HG03575 (cell line): ENCODE data around the gene COPA.

Experiments
- ATAC-seq: cut with Tn5 transposase; IDR thresholded peaks from one replicate; pipeline ENCODE4 v1.9.1; 2021; ENCODE audit not compliant: unreplicated experiment, insufficient number of reproducible peaks, low FRiP score; ENCODE audit errors: extremely low read depth

COPA gene

GRCh38 chr1:160284782-160285344, 58.2 kb downstream of the COPA start, which contains the start of gene PEX19:
Gene PEX19 (minus strand): TSS chr1:160285133. CDS start chr1:160285124, 9 bp downstream.
- ATAC-seq, result peak; percentile 78

DNA sequence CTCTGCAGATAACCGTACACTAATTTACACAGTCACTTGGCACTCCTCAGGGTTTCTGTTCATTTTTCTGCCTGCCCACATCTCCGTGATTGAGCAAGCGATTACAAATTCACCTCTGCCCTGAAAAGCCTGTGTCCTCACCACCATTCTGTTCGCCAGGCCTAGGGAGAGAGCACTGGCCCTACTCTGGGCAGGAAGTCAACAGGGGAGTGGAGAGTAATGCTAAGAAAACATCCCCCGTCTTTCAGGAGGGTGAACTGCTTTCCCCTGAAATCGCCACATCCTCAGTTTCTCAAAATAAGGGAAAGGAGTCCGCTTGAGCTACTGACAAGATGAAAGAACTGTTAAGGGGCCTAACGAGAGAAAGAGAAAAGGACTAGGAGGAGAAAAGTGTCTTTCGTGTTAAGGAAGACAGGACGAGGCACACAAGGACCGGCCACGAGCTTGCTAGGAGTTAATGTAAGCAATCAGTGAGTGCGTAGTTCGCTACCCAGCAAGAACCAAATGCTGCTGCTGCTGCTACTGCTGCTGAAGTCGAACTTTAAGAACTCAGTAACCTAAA, 58.7 kb downstream of the COPA start:
- no peak for ATAC-seq

- no peak for ATAC-seq
Measured at GRCh38 chr1:160282807-160283206, 60.2 kb downstream of the COPA start.

- no peak for ATAC-seq
Measured at GRCh38 chr1:160277987-160278386, 65.1 kb downstream of the COPA start.

GRCh38 chr1:160277330-160277729, 65.7 kb downstream of the COPA start:
- no peak for ATAC-seq

GRCh38 chr1:160271025-160271424, 72.0 kb downstream of the COPA start:
- no peak for ATAC-seq

DNA sequence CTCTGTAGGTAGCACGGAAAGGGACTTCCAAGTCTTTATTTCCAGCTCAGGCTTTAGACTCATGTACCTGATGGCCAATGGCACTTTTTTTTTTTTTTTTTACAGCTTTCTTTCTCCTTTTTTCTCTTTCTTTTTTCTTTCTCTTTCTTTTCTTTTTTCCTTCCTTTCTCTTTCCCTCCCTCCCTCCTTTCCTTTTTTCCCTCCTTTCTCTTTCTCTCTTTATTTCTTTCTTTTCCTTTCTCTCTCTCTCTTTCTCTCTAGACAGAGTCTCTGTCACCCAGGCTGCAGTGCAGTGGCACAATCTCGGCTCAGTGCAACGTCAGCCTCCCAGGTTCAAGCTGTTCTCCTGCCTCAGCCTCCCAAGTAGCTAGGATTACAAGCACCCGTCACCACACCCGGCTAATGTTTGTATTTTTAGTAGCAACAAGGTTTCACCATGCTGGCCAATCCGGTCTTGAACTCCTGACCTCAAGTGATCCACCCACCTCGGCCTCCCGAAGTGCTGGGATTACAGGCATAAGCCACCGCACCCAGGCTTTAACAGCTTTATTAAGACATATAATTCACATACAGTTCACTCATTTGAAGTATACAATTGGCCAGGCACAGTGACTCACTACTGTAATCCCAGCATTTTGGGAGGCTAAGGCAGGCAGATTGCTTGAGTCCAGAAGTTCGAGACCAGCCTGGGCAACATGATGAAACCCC, 75.6 kb downstream of the COPA start:
- ATAC-seq, result no peak

- ATAC-seq, result no peak
Measured at GRCh38 chr1:160264795-160265307, 78.2 kb downstream of the COPA start.

DNA sequence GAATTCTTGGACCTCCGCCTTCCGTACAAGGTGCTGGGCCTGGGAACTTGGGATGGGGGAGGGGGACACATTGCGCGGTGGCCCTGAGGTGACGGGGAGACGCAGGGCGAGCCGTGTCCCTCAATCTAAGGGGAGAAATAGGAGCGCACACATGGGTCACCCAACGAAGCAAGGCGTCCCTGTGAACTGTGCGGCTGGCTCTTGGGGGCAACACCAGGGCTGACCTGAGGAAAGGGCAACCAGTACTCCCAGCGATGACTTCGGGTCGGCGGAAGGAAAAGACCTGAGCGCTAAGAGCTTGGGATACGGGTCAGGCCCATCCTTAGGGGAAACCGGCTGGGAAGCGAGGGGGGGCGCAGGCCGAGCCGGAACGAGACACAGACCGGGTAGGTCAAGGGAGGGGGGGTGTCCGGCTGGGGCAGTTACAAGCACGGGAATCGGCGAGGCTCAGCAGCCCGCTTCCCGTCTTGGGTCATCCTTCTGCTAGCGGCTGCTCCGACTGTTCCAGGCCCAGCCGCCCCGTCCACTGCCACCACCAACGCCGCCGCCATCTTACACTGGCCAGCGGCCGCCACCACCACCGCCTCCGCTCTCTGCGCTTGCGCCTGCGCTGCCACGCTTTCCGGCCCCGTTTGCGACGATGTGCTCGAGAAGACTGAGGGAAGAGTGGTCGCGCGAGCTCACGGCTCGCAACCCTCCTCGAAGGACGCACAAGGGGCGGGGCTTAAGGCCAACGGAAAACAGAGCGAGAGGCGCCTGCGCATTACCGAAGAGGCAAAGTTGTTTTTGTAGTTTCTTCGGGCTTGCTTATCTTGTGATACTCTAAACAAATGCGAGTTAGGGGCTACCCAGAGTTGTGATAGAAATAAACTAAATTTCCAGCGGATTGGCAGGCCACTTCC, 80.9 kb downstream of the COPA start, which contains the start of gene DCAF8:
Gene DCAF8, minus strand, starts transcription at position 657 of the 902 bp plus-strand sequence. CDS start 18,541 bp downstream, outside the sequence.
- ATAC-seq, result peak; percentile 26

GRCh38 chr1:160261556-160261892, 81.5 kb downstream of the COPA start:
- no peak for ATAC-seq

DNA sequence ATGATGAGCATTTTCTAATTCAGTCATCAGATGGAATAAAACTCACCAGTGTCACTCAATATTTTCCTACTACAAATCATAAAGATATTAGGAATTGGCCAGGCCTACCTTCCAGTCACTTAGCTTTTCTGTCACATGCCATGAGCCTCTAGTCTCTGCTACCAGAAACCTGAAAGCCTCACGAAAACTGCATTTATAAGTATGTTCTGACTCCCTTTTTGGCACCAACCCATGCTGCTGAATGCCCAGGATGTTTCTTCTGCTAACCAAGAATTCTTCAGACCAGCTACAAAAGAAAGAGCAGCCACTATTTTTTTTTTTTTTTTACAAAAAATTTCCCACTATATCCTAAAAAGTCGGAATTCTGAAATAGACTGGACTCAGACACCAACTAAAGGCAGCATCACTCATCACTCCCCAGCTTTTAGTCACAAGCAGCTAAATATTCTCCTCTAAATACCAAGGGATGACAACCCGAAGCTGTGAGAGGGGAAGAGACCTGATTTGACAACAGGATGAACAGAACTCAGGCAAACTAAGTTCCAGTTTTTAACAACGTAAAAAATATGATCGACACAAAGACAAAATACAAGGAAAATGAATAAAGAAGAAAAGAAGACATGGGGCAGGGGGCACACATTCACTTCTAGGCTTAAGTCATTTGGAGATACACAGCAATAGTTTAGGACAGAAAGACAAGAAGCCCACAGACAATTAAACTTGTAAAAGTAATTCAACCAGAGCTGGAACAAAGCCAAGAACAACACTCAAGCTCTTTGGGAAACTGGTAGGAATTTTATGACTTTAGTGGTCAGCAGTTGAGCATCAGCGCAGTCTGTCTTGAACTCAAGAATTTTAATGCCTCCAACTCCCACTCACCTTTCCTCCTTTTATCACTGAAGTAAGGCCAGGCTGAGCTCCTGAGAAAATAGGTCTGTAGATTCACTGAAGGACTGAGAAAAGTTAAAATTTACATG, 82.4 kb downstream of the COPA start:
- ATAC-seq, result no peak

GRCh38 chr1:160258177-160258798, 84.8 kb downstream of the COPA start:
- ATAC-seq, result no peak

DNA sequence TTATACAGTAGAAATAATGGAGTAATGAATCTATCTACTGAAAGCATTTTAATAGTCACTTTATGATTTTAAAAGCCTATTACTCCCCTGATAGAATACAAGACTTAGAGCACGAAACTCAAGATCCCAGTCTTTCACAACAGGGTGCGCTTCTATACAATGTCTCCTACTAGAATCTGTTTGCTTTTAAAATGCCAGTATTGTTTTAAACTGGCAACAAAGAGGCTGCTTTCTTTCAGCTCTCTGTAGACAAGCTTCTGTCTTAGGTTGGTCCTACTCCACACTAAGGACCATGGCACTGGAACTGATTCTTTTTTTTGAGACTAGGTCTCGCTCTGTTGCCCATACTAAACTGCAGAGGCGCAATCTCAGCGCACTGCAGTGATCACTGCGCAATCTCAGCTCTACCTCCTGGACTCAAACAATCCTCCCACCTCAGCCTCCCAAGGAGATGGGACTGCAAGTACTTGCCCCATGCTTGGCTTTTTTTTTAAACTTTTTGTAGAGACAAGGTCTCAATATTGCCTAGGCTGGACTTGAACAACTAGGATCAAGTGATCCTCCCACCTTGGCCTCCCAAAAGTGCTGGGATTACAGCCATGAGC, 85.5 kb downstream of the COPA start:
- ATAC-seq, result no peak

GRCh38 chr1:160256396-160257046, 86.5 kb downstream of the COPA start:
- ATAC-seq, result no peak

DNA sequence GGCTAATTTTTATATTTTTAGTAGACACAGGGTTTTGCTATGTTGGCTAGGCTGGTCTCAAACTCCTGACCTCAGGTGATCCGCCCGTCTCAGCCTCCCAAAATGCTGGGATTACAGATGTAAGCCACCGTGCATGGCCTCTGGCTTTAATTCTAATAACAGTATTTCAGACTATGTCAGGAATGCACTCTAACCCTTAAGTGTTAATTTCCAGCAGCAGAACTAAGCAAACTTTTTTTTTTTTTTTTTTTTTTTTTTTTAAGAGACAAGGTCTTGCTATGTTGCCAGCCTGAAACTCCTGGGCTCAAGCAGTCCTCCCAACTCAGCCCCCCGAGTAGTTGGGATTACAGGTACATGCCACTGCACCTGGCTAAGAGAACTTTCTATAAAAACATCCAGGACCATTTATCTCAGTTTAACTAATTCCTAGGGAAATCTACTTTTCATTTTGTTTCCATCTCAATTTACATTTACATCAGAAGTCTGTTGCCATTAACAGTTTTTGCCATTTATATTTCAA, 87.2 kb downstream of the COPA start:
- ATAC-seq, result no peak

DNA sequence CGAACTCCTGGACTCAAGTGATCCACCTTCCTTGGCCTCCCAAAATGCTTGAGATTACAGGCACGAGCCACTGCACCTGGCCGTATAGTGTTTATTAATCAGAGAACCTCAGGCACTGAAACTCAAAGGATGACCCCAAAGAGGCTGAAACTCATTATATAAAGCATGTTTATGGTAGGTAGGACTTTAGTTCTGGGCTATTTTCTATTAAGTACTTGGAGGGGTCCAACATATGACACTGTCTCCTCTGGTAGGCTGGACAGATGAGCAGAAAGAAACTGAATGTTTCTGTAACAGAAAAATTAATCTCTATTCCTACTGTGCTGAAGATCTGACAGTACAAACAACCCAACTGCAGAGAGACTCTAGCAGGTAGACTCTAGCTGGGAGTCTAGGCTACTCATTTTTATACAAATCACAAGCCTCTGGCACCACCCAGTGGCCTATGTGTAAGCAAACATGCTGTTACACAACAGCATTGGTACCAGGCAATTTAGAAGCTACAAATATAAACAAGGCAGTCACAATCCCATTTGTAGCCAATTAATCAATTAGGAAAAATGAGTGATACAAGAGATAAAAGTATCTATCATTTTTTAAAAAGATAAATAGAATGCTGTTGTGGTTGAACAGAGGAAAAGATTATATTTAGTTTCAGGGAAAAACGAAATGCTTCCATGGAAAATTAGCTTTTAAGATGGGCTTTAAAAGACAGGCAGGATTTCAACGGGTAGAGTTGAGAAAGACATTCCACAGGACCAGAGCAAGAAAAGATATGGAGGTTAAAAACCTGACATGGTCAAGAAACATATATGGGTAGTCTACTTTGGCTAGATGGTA, 91.1 kb downstream of the COPA start:
- ATAC-seq, result no peak
